K562 (cell line): ENCODE data around the gene INSM2.

Experiments
- ARID4B ChIP-seq: sonication (generic); formaldehyde crosslinking; IDR thresholded peaks from 2 replicates; pipeline ENCODE4 v1.8.0; 2022; ENCODE audit warnings: mild to moderate bottlenecking, missing genetic modification reagents
- ARNT ChIP-seq, 2 experiments: fragments of 450-650 bp; IDR thresholded peaks; 2 replicates each; pipeline ENCODE4 v1.6.1; 2016; ENCODE audit warnings: mild to moderate bottlenecking in 1 of 2
- BRCA1 ChIP-seq, 2 experiments: fragments of 450-650 bp in 1 of 2; sonication (generic) in 1 of 2; formaldehyde crosslinking in 1 of 2; IDR thresholded peaks; 2 replicates each; pipeline versions ENCODE4 v1.5.0 to v1.6.1; 2017 to 2020; ENCODE audit warnings: mild to moderate bottlenecking in 1 of 2, missing genetic modification reagents in 1 of 2
- CC2D1A ChIP-seq: fragments of 450-650 bp; IDR thresholded peaks from 2 replicates; pipeline ENCODE4 v1.6.1; 2017; ENCODE audit warnings: mild to moderate bottlenecking
- HIVEP1 ChIP-seq: fragments of 250-450 bp; sonication (Bioruptor Pico); IDR thresholded peaks from 2 replicates; pipeline ENCODE4 v1.4.0; 2020; ENCODE audit warnings: mild to moderate bottlenecking
- HMGXB4 ChIP-seq: sonication (generic); formaldehyde crosslinking; IDR thresholded peaks from 2 replicates; pipeline ENCODE4 v1.8.1; 2023; ENCODE audit warnings: mild to moderate bottlenecking, missing genetic modification reagents
- MBD1 ChIP-seq: fragments of 250-450 bp; sonication (Bioruptor Pico); IDR thresholded peaks from 2 replicates; pipeline ENCODE4 v1.8.0; 2022; ENCODE audit warnings: inconsistent platforms
- NFRKB ChIP-seq: fragments of 450-650 bp; IDR thresholded peaks from 2 replicates; pipeline ENCODE4 v1.6.1; 2016; ENCODE audit warnings: low read depth
- SP1 ChIP-seq: sonication (generic); formaldehyde crosslinking; IDR thresholded peaks from 2 replicates; pipeline ENCODE4 v1.8.1; 2022; ENCODE audit warnings: mild to moderate bottlenecking, missing genetic modification reagents
- TCF3 ChIP-seq: sonication (generic); formaldehyde crosslinking; IDR thresholded peaks from 2 replicates; pipeline ENCODE4 v1.4.0; 2020; ENCODE audit warnings: mild to moderate bottlenecking, missing genetic modification reagents
- TFAP4 ChIP-seq: sonication (generic); formaldehyde crosslinking; IDR thresholded peaks from 2 replicates; pipeline ENCODE4 v1.8.0; 2022; ENCODE audit warnings: missing genetic modification reagents, mild to moderate bottlenecking, moderate library complexity, borderline replicate concordance
- ZNF57 ChIP-seq: fragments of 450-650 bp; formaldehyde crosslinking; IDR thresholded peaks from 2 replicates; pipeline ENCODE4 v1.4.0; 2020; ENCODE audit warnings: mild to moderate bottlenecking, moderate library complexity

- TF ChIP-seq HIVEP1 (CRISPR knock-in tag) (no peak), ARNT (IDR thresholded peaks at IDR 0.05) (no peak), HMGXB4 (CRISPR knock-in tag) (no peak), CC2D1A (no peak), BRCA1 (IDR thresholded peaks at IDR 0.05) (no peak), BRCA1 (CRISPR knock-in tag; IDR thresholded peaks at IDR 0.05) (no peak), ARID4B (CRISPR knock-in tag) (no peak), SP1 (CRISPR knock-in tag) (no peak), TFAP4 (no peak), MBD1 (CRISPR knock-in tag) (no peak), ZNF57 (CRISPR knock-in tag) (no peak), TCF3 (CRISPR knock-in tag) (no peak), NFRKB (no peak)
Measured at GRCh38 chr14:35499180-35499579, 34.8 kb upstream of the INSM2 start.
